Trophoblast cell (in vitro differentiated cells and primary cell): ENCODE results near the gene P2RY8.

Experiments
- DNase-seq, 2 donors: peaks; one replicate each; pipeline ENCODE4 v3.0.0-alpha.2; 2016
- H2AFZ ChIP-seq: 2 replicates; pipeline ENCODE4 v1.6.1; 2013; ENCODE audit warnings: low read length, moderate library complexity, mild to moderate bottlenecking; ENCODE audit not compliant: insufficient read depth, poor library complexity
- H2AK5ac ChIP-seq: 2 replicates; pipeline ENCODE4 v1.6.1; 2013; ENCODE audit warnings: mild to moderate bottlenecking, low read length
- H2BK120ac ChIP-seq: 2 replicates; pipeline ENCODE4 v1.6.1; 2013; ENCODE audit warnings: low read length, mild to moderate bottlenecking, moderate library complexity; ENCODE audit not compliant: insufficient read depth, poor library complexity
- H2BK12ac ChIP-seq: 2 replicates; pipeline ENCODE4 v1.6.1; 2013; ENCODE audit warnings: mild to moderate bottlenecking, low read length, moderate library complexity
- H2BK5ac ChIP-seq: 2 replicates; pipeline ENCODE4 v1.6.1; 2013; ENCODE audit warnings: low read length, low read depth, moderate library complexity, mild to moderate bottlenecking; ENCODE audit not compliant: poor library complexity
- H3K14ac ChIP-seq: 2 replicates; pipeline ENCODE4 v1.6.1; 2013; ENCODE audit warnings: mild to moderate bottlenecking, low read length
- H3K18ac ChIP-seq: 2 replicates; pipeline ENCODE4 v1.6.1; 2013; ENCODE audit warnings: mild to moderate bottlenecking, low read length
- H3K23ac ChIP-seq: 2 replicates; pipeline ENCODE4 v1.6.1; 2013; ENCODE audit warnings: low read length
- H3K27ac ChIP-seq: 2 replicates; pipeline ENCODE4 v1.5.1; 2013; ENCODE audit warnings: low read depth, mild to moderate bottlenecking, inconsistent platforms, low read length, moderate library complexity
- H3K27me3 ChIP-seq: 2 replicates; pipeline ENCODE4 v1.6.1; 2013; ENCODE audit warnings: inconsistent platforms, mild to moderate bottlenecking, low read length, moderate library complexity; ENCODE audit not compliant: insufficient read depth
- H3K36me3 ChIP-seq, 2 experiments: 1 replicate in 1 of 2; 2 replicates in 1 of 2; pipeline ENCODE4 v1.6.1; 2013; ENCODE audit warnings: low read length in 2 of 2, mild to moderate bottlenecking in 2 of 2, moderate library complexity in 1 of 2; ENCODE audit not compliant: insufficient read depth in 2 of 2, control insufficient read depth in 1 of 2
- H3K4ac ChIP-seq: 2 replicates; pipeline ENCODE4 v1.6.1; 2013; ENCODE audit warnings: low read depth, mild to moderate bottlenecking, low read length, moderate library complexity
- H3K4me1 ChIP-seq, 2 experiments: 1 replicate in 1 of 2; 2 replicates in 1 of 2; pipeline ENCODE4 v1.6.1; 2013; ENCODE audit warnings: low read length in 2 of 2, mild to moderate bottlenecking in 2 of 2, moderate library complexity in 1 of 2; ENCODE audit not compliant: insufficient read depth in 2 of 2, control insufficient read depth in 1 of 2
- H3K4me2 ChIP-seq: 2 replicates; pipeline ENCODE4 v1.6.1; 2013; ENCODE audit warnings: inconsistent platforms, mild to moderate bottlenecking, low read length, moderate library complexity
- H3K4me3 ChIP-seq: 2 replicates; pipeline ENCODE4 v1.5.1; 2013; ENCODE audit warnings: mild to moderate bottlenecking, low read depth, low read length, inconsistent platforms
- H3K79me1 ChIP-seq: one replicate; pipeline ENCODE4 v1.6.1; 2013; ENCODE audit warnings: low read length
- H3K79me2 ChIP-seq: 2 replicates; pipeline ENCODE4 v1.6.1; 2013; ENCODE audit warnings: low read length, mild to moderate bottlenecking; ENCODE audit not compliant: control insufficient read depth, insufficient read depth, poor library complexity
- H3K9ac ChIP-seq: 2 replicates; pipeline ENCODE4 v1.6.1; 2013; ENCODE audit warnings: mild to moderate bottlenecking, low read length
- H3K9me3 ChIP-seq: 2 replicates; pipeline ENCODE4 v1.6.1; 2013; ENCODE audit warnings: low read depth, mild to moderate bottlenecking, control low read depth, inconsistent platforms, low read length; ENCODE audit not compliant: insufficient read depth
- H4K12ac ChIP-seq: 2 replicates; pipeline ENCODE4 v1.6.1; 2013; ENCODE audit warnings: low read depth, mild to moderate bottlenecking, low read length, moderate library complexity
- H4K8ac ChIP-seq: 2 replicates; pipeline ENCODE4 v1.6.1; 2013; ENCODE audit warnings: low read depth, mild to moderate bottlenecking, low read length, moderate library complexity
- H4K91ac ChIP-seq: one replicate; pipeline ENCODE4 v1.6.1; 2013; ENCODE audit warnings: low read depth, mild to moderate bottlenecking, low read length, moderate library complexity
- WGBS: extraction: QIAGEN DNeasy Blood & Tissue Kit; methylation state at CpG from one replicate; pipeline ENCODE4 v1.1.7; 2013; ENCODE audit warnings: missing lambda C conversion rate; ENCODE audit not compliant: insufficient read length, insufficient coverage; ENCODE audit errors: extremely low coverage; 5-methylcytosine and 5-hydroxymethylcytosine counted together

The P2RY8 gene

DNA sequence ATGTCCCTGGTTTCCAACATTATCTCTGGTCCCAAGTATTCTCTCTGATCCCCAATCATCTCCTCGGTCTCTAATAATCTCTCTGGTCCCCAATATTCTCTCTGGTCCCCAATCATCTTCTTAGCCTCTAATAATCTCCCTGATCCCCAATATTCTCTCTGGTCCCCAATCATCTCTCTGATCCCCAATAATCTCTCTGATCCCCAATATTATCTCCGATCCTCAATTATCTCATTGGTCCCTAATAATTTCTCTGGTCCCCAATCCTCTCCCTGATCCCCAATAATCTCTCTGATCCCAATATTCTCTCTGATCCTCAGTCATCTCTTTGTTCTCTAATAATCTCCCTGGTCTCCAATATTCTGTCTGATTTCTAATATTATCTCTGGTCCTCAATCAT lies 16.6 kb downstream of the P2RY8 start:
- Histone ChIP-seq H3K4me2 (no peak overlapping the region), H4K12ac (no peak overlapping the region), H3K23ac (no peak overlapping the region), H2BK12ac (no peak overlapping the region), H3K9ac (no peak overlapping the region), H3K36me3 (no peaks in the 10 kb centered on the region), H3K9me3 (peaks cover 5% of the 10 kb centered on the region), H4K8ac (no peak overlapping the region), H3K4ac (no peak overlapping the region), H3K18ac (no peak overlapping the region), H2AK5ac (no peak overlapping the region), H3K27ac (no peak overlapping the region), H2AFZ (no peak overlapping the region), H3K4me3 (no peak overlapping the region), H3K27me3 (no peaks in the 10 kb centered on the region), H4K91ac (no peak overlapping the region), H2BK5ac (no peak overlapping the region), H3K79me1 (no peaks in the 10 kb centered on the region), H3K14ac (no peak overlapping the region), H3K79me2 (no peaks in the 10 kb centered on the region), H2BK120ac (no peak overlapping the region), H3K4me1 (no peaks in the 10 kb centered on the region)
- no CpG with 5 or more reads among the region's 2 CpGs for WGBS
- DNase-seq = no peak

DNA sequence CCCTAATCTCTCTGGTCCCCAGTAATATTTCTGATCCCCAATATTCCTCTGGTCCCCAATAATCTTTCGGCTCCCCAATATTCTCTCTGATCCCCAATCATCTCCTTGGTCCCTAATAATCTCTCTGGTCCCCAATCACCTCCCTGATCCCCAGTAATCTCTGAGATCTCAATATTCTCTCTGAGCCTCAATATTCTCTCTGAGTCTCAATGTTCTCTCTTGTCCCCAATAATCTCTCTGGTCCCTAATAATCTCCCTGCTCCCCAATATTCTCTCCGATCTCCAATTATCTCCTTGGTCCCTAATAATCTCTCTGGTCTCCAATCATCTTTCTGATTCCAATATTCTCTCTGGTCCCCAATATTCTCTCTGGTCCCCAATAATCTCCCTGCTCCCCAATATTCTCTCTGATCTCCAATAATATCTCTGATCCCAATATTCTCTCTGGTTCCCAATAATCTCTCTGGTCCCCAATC lies 17.9 kb downstream of the P2RY8 start:
- Histone ChIP-seq H3K27me3 (no peaks in the 10 kb centered on the region), H3K14ac (no peak overlapping the region), H3K4me2 (no peak overlapping the region), H2AFZ (no peak overlapping the region), H3K4me1 (no peaks in the 10 kb centered on the region), H2BK120ac (no peak overlapping the region), H2BK5ac (no peak overlapping the region), H4K8ac (no peak overlapping the region), H4K91ac (no peak overlapping the region), H3K9ac (no peak overlapping the region), H3K79me1 (no peaks in the 10 kb centered on the region), H3K4ac (no peak overlapping the region), H3K79me2 (no peaks in the 10 kb centered on the region), H3K36me3 (no peaks in the 10 kb centered on the region), H3K23ac (no peak overlapping the region), H2AK5ac (no peak overlapping the region), H3K27ac (no peak overlapping the region), H2BK12ac (no peak overlapping the region), H4K12ac (no peak overlapping the region), H3K4me3 (no peak overlapping the region), H3K18ac (no peak overlapping the region), H3K9me3 (peaks cover 2% of the 10 kb centered on the region)
- DNase-seq = no peak
- WGBS = no CpG with 5 or more reads among the region's 2 CpGs

DNA sequence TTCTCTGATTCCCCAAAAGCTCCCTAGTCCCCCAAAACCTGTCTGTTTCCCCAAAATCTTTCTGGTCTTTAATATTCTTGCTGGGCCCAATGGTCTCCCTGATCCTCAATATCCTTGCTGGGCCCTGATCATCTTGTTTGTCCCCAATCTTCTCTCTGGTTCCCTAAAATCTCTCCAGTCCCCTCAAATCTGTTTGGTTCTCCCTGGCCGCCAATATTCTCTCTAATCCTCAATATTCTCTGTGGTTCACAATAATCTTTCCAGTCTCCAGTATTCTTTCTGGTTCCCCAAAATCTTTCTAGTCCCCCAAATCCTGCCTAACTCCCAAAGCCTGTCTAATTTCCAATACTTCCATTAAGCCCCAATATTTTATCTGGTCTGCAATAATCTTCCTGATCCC lies 18.5 kb downstream of the P2RY8 start:
- Histone ChIP-seq H3K9me3 (peaks cover 2% of the 10 kb centered on the region), H3K4me1 (no peaks in the 10 kb centered on the region)
- no CpG with 5 or more reads among the region's 1 CpG for WGBS

DNA sequence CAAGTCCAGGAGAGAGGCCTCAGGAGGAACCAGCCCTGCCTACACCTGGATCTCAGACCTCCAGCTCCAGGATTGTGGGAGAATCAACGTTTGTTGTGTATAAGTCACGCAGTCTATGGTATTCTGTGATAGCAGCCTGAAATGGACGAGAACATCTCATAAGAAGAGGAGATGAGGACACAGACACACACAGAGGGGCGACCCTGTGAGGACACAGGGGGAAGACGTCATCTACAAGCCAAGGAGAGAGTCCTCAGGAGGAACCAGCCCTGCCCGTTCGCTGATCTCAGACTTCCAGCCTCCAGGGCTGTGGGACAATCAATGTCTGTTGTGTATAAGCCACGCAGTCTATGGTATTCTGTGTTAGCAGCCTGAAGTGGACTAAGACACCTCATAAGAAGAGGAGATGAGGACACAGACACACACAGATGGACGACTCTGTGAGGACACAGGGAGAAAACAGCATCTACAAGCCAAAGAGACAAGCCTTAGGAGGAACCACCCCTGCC lies 20.3 kb downstream of the P2RY8 start:
- no peak overlapping the region for H4K12ac ChIP-seq
- H4K8ac ChIP-seq = no peak overlapping the region
- H3K36me3 ChIP-seq = no peaks in the 10 kb centered on the region
- H3K14ac ChIP-seq = no peak overlapping the region
- H2BK12ac ChIP-seq = no peak overlapping the region
- H3K79me2 ChIP-seq = no peaks in the 10 kb centered on the region
- no peak overlapping the region for H2BK120ac ChIP-seq
- H4K91ac ChIP-seq = no peak overlapping the region
- H3K18ac ChIP-seq = no peak overlapping the region
- no peak overlapping the region for H3K4me3 ChIP-seq
- no peak for DNase-seq
- H3K9ac ChIP-seq = no peak overlapping the region
- H3K79me1 ChIP-seq = no peaks in the 10 kb centered on the region
- H3K27me3 ChIP-seq = no peaks in the 10 kb centered on the region
- no CpG with 5 or more reads among the region's 9 CpGs for WGBS
- H2AK5ac ChIP-seq = no peak overlapping the region
- H3K4ac ChIP-seq = no peak overlapping the region
- H2AFZ ChIP-seq = no peak overlapping the region
- no peak overlapping the region for H3K27ac ChIP-seq
- H3K4me1 ChIP-seq = no peaks in the 10 kb centered on the region
- H3K4me2 ChIP-seq = no peak overlapping the region
- peaks cover 2% of the 10 kb centered on the region for H3K9me3 ChIP-seq
- no peak overlapping the region for H3K23ac ChIP-seq
- H2BK5ac ChIP-seq = no peak overlapping the region

More for the DNA sequence above, 18.5 kb downstream of the P2RY8 start:
- no peak overlapping the region for H3K14ac ChIP-seq
- no peak overlapping the region for H3K4me3 ChIP-seq
- H3K4me2 ChIP-seq = no peak overlapping the region
- no peak overlapping the region for H2AK5ac ChIP-seq
- no peak overlapping the region for H2AFZ ChIP-seq
- H3K27me3 ChIP-seq = no peaks in the 10 kb centered on the region
- no peak overlapping the region for H3K18ac ChIP-seq
- no peak overlapping the region for H4K12ac ChIP-seq
- no peak overlapping the region for H3K23ac ChIP-seq
- no peak overlapping the region for H2BK12ac ChIP-seq
- no peak overlapping the region for H3K27ac ChIP-seq
- H2BK120ac ChIP-seq = no peak overlapping the region
- H3K9ac ChIP-seq = no peak overlapping the region
- no peaks in the 10 kb centered on the region for H3K36me3 ChIP-seq
- no peak overlapping the region for H3K4ac ChIP-seq
- no peaks in the 10 kb centered on the region for H3K79me2 ChIP-seq
- H2BK5ac ChIP-seq = no peak overlapping the region
- H4K91ac ChIP-seq = no peak overlapping the region
- DNase-seq = no peak
- H3K79me1 ChIP-seq = no peaks in the 10 kb centered on the region
- H4K8ac ChIP-seq = no peak overlapping the region
